ENCODE measurements around the gene PITPNM2.

PITPNM2 gene

GRCh38 chr12:123150744-123151456 is at the start of gene PITPNM2:
Gene PITPNM2 (minus strand): TSS chr12:123151090. CDS start chr12:123034590, 116,500 bp downstream.
- in situ Hi-C loops (cut with MboI; ENCODE audit: low sequenced_read_pairs), result no loop called here

GRCh38 chr12:123200414-123200813 is 49.5 kb upstream of the PITPNM2 start:
- in situ Hi-C loops (cut with MboI; ENCODE audit: low sequenced_read_pairs), result no loop called here

GRCh38 chr12:123199936-123200335 is 49.0 kb upstream of the PITPNM2 start:
- in situ Hi-C loops (cut with MboI; ENCODE audit: low sequenced_read_pairs), result no loop called here

DNA sequence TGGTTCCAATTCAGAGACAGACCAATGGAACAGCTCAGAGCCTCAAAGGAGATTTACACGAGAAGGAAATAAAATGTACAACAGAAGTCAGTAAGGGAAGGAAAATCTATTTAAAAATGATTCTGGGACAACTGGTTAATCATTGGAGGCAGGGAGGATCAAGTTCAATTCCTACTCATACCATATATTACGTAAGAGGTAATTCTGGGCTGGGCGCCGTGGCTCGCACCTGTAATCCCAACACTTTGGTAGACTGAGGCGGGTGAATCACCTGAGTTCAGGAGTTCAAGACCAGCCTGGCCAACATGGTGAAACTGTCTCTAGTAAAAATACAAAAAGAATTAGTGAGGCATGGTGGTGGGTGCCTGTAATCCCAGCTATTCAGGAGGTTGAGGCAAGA is 36.7 kb upstream of the PITPNM2 start:
- in situ Hi-C loops (cut with MboI; ENCODE audit: low sequenced_read_pairs), result no loop called here

- in situ Hi-C loops (cut with MboI; ENCODE audit: low sequenced_read_pairs), result no loop called here
Measured at GRCh38 chr12:123180171-123180570, 29.3 kb upstream of the PITPNM2 start.

DNA sequence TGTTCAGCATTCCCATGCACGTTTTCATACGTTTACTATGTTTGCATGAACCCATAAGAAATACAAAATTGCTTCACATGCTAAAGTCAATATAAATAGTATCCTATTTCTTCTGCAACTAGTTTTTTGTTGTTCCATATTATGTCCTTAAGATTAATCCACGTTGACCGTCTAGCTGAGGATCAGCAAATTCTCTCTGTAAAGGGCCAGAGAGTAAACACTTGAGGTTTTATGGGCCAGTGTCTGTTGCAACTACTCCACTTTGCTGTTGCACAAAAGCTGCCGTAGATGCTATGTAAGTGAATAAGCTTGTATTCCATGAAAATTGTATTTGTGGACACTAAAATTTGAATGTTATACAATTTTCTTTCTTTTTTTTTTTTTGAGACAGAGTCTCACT is 21.1 kb upstream of the PITPNM2 start:
- in situ Hi-C loops (cut with MboI; ENCODE audit: low sequenced_read_pairs), result no loop called here

DNA sequence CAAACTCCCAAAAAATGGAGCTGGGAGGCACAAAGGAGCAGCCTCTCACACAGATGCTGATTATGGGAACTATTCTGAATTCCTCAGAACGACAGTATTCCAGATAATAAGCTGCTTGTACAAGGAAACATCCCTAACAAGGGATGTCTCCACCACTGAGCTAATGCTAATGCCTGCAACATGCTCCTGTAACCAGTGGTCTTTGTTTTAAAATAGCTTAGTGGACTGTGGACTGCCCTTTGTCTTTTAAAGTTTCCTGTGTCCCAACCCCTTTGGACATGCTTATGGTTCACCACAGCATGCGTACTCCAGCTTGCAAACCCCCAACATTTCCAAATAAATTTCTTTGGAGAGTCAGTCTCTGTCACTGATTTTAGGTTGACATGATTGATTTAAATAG is 16.4 kb upstream of the PITPNM2 start:
- in situ Hi-C loops (cut with MboI; ENCODE audit: low sequenced_read_pairs), result no loop called here

- in situ Hi-C loops (cut with MboI; ENCODE audit: low sequenced_read_pairs), result no loop called here
Measured at GRCh38 chr12:123165537-123165936, 14.6 kb upstream of the PITPNM2 start.

- in situ Hi-C loops (cut with MboI; ENCODE audit: low sequenced_read_pairs), result no loop called here
Measured at GRCh38 chr12:123164710-123165261, 13.9 kb upstream of the PITPNM2 start.

DNA sequence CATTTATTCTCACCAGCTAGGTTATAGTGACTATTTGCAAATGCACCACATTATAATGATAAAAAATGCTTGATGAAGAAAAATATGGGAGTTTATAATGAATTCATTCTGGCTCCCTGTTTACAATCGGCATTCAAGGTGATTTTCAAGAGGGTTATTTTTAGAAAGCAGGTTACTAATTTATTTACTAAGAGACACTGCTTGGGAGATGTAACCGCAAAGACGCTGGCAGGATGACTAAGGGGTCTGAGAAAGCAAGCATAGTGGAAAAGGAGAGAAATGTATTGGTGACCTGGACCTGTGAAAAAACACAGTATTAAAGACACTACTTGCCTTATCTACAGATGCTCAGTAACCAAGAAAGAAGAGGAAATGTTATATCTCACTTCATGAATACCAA is 13.3 kb upstream of the PITPNM2 start:
- in situ Hi-C loops (cut with MboI; ENCODE audit: low sequenced_read_pairs), result no loop called here

DNA sequence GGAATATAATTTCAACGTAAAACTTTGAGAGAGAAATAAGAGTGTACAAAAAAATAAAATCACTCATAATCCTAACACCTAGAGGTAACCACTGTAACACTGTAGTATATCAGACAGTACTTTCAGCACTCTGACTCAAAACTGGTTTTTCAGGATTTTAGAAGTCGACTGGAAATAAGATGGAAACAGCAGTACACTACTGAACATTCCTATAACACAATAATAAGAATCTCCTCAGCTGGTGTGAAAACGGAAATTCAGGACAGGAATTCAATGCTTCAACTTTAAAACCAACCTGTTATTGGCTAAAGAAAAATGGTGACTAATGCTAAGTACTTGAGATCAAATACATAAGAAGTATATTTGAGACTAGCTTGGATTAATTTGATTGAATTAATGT is 12.3 kb upstream of the PITPNM2 start:
- in situ Hi-C loops (cut with MboI; ENCODE audit: low sequenced_read_pairs), result no loop called here

- in situ Hi-C loops (cut with MboI; ENCODE audit: low sequenced_read_pairs), result no loop called here
Measured at GRCh38 chr12:123160801-123161487, 10.1 kb upstream of the PITPNM2 start.

DNA sequence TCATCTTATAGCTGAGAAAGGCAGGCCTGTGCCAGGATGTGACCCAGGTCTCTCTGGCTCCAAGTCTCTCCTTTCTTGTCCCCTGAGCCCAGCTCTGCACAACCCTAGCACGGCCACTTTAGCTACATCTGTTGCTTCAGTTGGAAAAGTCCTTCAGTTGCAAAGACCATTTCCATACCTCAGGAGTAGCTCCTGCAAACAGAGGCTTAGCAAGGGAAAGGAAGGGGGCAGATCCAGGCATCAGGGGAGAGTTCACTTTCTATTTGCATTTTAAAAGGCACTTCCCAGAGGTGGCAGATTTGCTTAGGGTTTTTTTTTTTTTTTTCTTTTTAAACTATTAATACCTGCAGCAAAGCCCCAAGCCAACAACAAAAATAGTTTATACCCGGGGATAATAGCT is 3.0 kb upstream of the PITPNM2 start:
- in situ Hi-C loops (cut with MboI; ENCODE audit: low sequenced_read_pairs), result no loop called here

GRCh38 chr12:123152833-123153232 is 1.9 kb upstream of the PITPNM2 start:
- in situ Hi-C loops (cut with MboI; ENCODE audit: low sequenced_read_pairs), result no loop called here

- in situ Hi-C loops (cut with MboI; ENCODE audit: low sequenced_read_pairs), result no loop called here
Measured at GRCh38 chr12:123151457-123152454, 866 bp upstream of the PITPNM2 start.

DNA sequence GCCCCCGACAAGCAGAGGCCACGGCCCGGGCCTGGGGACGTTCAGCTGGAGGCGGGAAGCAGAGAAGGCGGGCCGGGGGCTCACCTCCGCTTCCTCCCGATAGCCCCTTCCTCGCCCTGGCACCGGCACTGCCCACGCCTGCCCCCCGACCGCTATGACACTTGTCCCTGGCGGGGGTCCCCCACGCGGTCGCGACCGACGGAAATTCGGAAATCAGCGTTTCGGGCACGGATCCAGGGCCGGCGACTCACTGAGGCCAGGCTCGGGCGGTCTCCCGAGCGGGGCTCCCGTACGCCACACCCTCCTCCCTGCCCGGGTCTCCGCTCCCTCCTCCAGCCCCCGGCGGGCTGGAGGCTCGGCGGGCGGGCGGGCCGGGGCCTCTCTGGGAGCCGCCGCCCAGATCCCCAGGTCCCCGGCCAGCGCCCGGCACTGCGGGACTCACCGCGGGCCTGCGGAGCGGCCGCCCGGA is 581 bp downstream of the PITPNM2 start:
- in situ Hi-C loops (cut with MboI; ENCODE audit: low sequenced_read_pairs), result no loop called here

GRCh38 chr12:123149501-123150274 is 1.2 kb downstream of the PITPNM2 start:
- in situ Hi-C loops (cut with MboI; ENCODE audit: low sequenced_read_pairs), result no loop called here

GRCh38 chr12:123149088-123149487 is 1.8 kb downstream of the PITPNM2 start:
- in situ Hi-C loops (cut with MboI; ENCODE audit: low sequenced_read_pairs), result no loop called here

- in situ Hi-C loops (cut with MboI; ENCODE audit: low sequenced_read_pairs), result no loop called here
Measured at GRCh38 chr12:123148655-123149054, 2.2 kb downstream of the PITPNM2 start.

- in situ Hi-C loops (cut with MboI; ENCODE audit: low sequenced_read_pairs), result no loop called here
Measured at GRCh38 chr12:123148223-123148622, 2.7 kb downstream of the PITPNM2 start.
